ENCODE measurements around the gene CCDC60. TPM values are rescaled to one million over a fixed set of nuclear protein-coding genes. Genes with fewer than 3 reads are reported as not detected.

CCDC60 gene
- total and polyA plus RNA-seq, 12 donors = not detected

DNA sequence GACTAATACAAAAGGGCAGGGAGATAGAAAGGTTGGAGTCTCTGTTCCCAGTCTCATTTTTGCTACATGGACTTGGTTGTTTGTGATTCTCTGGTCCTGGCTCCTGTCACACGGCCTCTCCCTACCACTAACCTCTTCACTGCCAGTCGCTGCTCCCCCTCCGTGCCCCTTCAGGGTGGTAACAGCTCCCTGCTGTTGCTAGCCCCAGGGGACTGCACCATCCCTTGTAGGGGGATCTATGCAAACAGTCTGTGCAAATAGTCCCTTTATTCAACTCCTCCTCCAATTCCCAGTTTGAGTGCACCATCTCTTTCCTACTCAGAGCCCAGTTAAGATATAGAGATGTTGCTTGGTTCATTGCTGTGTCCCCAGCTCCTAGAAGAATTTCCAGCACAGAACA, 51.1 kb downstream of the CCDC60 start:
- no peak for TF ChIP-seq POLR2A (IDR thresholded peaks at IDR 0.05)
- TF ChIP-seq, protein P1, sequence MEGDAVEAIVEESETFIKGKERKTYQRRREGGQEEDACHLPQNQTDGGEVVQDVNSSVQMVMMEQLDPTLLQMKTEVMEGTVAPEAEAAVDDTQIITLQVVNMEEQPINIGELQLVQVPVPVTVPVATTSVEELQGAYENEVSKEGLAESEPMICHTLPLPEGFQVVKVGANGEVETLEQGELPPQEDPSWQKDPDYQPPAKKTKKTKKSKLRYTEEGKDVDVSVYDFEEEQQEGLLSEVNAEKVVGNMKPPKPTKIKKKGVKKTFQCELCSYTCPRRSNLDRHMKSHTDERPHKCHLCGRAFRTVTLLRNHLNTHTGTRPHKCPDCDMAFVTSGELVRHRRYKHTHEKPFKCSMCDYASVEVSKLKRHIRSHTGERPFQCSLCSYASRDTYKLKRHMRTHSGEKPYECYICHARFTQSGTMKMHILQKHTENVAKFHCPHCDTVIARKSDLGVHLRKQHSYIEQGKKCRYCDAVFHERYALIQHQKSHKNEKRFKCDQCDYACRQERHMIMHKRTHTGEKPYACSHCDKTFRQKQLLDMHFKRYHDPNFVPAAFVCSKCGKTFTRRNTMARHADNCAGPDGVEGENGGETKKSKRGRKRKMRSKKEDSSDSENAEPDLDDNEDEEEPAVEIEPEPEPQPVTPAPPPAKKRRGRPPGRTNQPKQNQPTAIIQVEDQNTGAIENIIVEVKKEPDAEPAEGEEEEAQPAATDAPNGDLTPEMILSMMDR (IDR thresholded peaks at IDR 0.05) = no peak
- no peaks in the 10 kb centered on the region for H3K9me3 ChIP-seq (replicated peaks in 1 of 3)
- H3K4me3 ChIP-seq = no peak overlapping the region
- H3K27ac ChIP-seq = no peak overlapping the region
- DNase-seq = no peak
- intact Hi-C loops (cut with DNase I) = no loop called here
- no peaks in the 10 kb centered on the region for H3K27me3 ChIP-seq
- 54 to 88% (median 70%) methylated on average over 3 of the region's 3 CpGs for WGBS, 4 donors
- no peaks in the 10 kb centered on the region for H3K36me3 ChIP-seq (replicated peaks in 1 of 2)
- H3K4me1 ChIP-seq (replicated peaks in 1 of 2) = no peaks in the 10 kb centered on the region

DNA sequence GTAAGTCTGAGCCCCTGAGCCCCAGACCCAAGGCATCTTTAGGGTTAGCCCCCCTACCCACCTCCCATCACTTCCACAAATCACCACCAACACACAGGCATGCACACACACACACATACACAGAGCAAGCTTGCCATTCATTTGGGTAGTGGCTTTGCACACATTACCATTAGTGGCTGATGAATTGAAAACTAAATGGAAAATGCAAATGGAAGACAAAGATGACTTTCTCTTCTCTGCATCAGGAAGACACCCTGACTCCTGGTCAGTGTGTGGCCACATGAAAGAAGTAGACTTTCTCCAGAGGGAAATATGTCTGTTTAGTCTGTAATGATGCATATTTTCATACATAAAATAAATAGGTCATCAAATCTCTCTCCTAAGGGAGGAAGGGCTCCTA, 55.2 kb downstream of the CCDC60 start:
- Histone ChIP-seq H3K27ac (no peak overlapping the region), H3K36me3 (replicated peaks in 1 of 2) (no peaks in the 10 kb centered on the region), H3K4me3 (no peak overlapping the region), H3K4me1 (replicated peaks in 1 of 2) (no peaks in the 10 kb centered on the region), H3K27me3 (no peaks in the 10 kb centered on the region), H3K9me3 (replicated peaks in 1 of 3) (no peaks in the 10 kb centered on the region)
- TF ChIP-seq, protein P1 (IDR thresholded peaks at IDR 0.05) = no peak
- TF ChIP-seq POLR2A (IDR thresholded peaks at IDR 0.05) = no peak
- intact Hi-C loops (cut with DNase I) = no loop called here
- DNase-seq = no peak

DNA sequence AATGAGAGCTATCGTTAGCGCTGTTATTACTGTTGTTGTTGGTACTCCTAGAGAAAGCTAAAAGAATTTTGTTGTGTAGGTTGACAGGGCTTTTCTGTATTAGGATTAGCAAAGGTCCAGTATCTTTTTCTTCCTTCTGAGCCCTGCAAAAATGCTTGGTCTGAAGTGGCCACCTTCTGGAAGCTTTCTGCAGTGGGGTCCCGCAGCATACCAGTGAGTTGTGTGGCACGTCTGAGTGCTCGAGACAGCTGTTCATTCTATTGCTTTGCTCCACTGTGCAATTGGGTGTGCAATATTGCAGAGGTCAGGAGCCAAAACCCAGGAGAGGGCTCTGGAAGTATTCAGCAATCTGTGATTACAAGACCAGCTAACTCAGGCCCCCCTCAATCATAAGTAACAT, 57.1 kb downstream of the CCDC60 start:
- Histone ChIP-seq H3K27ac (no peak overlapping the region), H3K27me3 (no peaks in the 10 kb centered on the region), H3K4me3 (no peak overlapping the region), H3K9me3 (replicated peaks in 1 of 3) (no peaks in the 10 kb centered on the region), H3K4me1 (replicated peaks in 1 of 2) (no peaks in the 10 kb centered on the region), H3K36me3 (replicated peaks in 1 of 2) (no peaks in the 10 kb centered on the region)
- DNase-seq = no peak
- TF ChIP-seq POLR2A (IDR thresholded peaks at IDR 0.05) = no peak
- TF ChIP-seq, protein P1 (IDR thresholded peaks at IDR 0.05) = no peak
- intact Hi-C loops (cut with DNase I) = no loop called here
- 63 to 71% (median 65%) methylated on average over 5 of the region's 5 CpGs for WGBS, 4 donors

DNA sequence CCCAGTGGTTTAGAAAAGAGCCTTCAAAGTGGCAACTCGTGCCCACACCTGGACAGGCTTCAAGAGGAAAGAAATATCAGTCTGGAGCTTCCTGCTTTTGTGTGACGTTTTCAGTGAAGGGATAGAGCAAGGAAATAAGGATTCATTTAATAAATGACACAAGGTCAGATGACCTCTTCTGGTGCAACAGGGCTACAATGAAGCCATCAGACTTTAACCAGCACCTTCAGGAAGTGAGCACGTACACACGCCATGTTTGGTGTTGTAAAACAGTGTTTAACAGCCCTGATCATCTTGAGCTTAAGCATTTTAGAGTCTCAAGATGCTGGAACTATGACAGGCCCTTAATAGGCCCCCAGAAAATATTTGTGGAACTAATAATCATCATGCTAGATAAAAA, 59.1 kb downstream of the CCDC60 start:
- WGBS, 4 donors = 38 to 46% (median 43%) methylated on average over 4 of the region's 4 CpGs
- TF ChIP-seq, protein P1 (IDR thresholded peaks at IDR 0.05) = no peak
- TF ChIP-seq POLR2A (IDR thresholded peaks at IDR 0.05) = no peak

More for the DNA sequence above, 59.1 kb downstream of the CCDC60 start:
- H3K36me3 ChIP-seq (replicated peaks in 1 of 2) = no peaks in the 10 kb centered on the region
- no peaks in the 10 kb centered on the region for H3K4me1 ChIP-seq (replicated peaks in 1 of 2)
- no peaks in the 10 kb centered on the region for H3K27me3 ChIP-seq
- no peak overlapping the region for H3K27ac ChIP-seq
- no peak for DNase-seq
- H3K4me3 ChIP-seq = no peak overlapping the region
- H3K9me3 ChIP-seq (replicated peaks in 1 of 3) = no peaks in the 10 kb centered on the region
- intact Hi-C loops (cut with DNase I) = no loop called here

Data from adrenal gland (tissue), 12 donors.